SK-N-SH treated with all-trans-retinoic acid at 6 μM for 48 hours (cell line): ENCODE data around the gene LPIN1.

ENCODE experiments used
- ATAC-seq: fragments of 200-7000 bp; cut with Tn5 transposase; 3 replicates; pipeline ENCODE4 v1.9.1; 2020; ENCODE audit warnings: mild to moderate bottlenecking, moderate library complexity
- ARNTL ChIP-seq: fragments of 450-650 bp; formaldehyde crosslinking; IDR thresholded peaks from 2 replicates; pipeline ENCODE4 v1.5.0; 2020; ENCODE audit warnings: low read depth, mild to moderate bottlenecking, moderate library complexity, borderline replicate concordance
- BACH2 ChIP-seq: fragments of 250-450 bp; sonication (Bioruptor Pico); IDR thresholded peaks from 2 replicates; pipeline ENCODE4 v1.9.0; 2021; ENCODE audit warnings: mild to moderate bottlenecking, borderline replicate concordance
- CREB5 ChIP-seq: fragments of 250-450 bp; sonication (Bioruptor Pico); IDR thresholded peaks from 2 replicates; pipeline ENCODE4 v1.5.1; 2020; ENCODE audit warnings: low read depth, mild to moderate bottlenecking, moderate library complexity
- ESRRG ChIP-seq: fragments of 250-450 bp; sonication (Bioruptor Pico); IDR thresholded peaks from 2 replicates; pipeline ENCODE4 v1.6.1; 2021; ENCODE audit warnings: mild to moderate bottlenecking
- ISL1 ChIP-seq: fragments of 250-450 bp; sonication (Bioruptor Pico); IDR thresholded peaks from 2 replicates; pipeline ENCODE4 v2.1.2; 2022; ENCODE audit warnings: mild to moderate bottlenecking, moderate library complexity
- PPARA ChIP-seq: fragments of 250-450 bp; sonication (Bioruptor Pico); IDR thresholded peaks from 2 replicates; pipeline ENCODE4 v1.5.0; 2020; ENCODE audit warnings: mild to moderate bottlenecking, borderline replicate concordance
- TCF4 ChIP-seq: fragments of 250-450 bp; sonication (Bioruptor Pico); IDR thresholded peaks from 2 replicates; pipeline ENCODE4 v1.8.0; 2021; ENCODE audit warnings: mild to moderate bottlenecking, moderate library complexity, borderline replicate concordance
- TOX ChIP-seq: fragments of 250-450 bp; sonication (Bioruptor Pico); IDR thresholded peaks from 2 replicates; pipeline ENCODE4 v1.8.0; 2021; ENCODE audit warnings: mild to moderate bottlenecking, moderate library complexity, borderline replicate concordance
- TSHZ2 ChIP-seq: fragments of 250-450 bp; sonication (Bioruptor Pico); IDR thresholded peaks from 2 replicates; pipeline ENCODE4 v1.5.0; 2020; ENCODE audit warnings: mild to moderate bottlenecking, moderate library complexity
- ZC3H10 ChIP-seq: fragments of 250-450 bp; sonication (Bioruptor Pico); IDR thresholded peaks from 2 replicates; pipeline ENCODE4 v1.5.1; 2021; ENCODE audit warnings: mild to moderate bottlenecking, moderate library complexity
- ZFP3 ChIP-seq: fragments of 250-450 bp; sonication (Bioruptor Pico); IDR thresholded peaks from 2 replicates; pipeline ENCODE4 v1.5.0; 2020; ENCODE audit warnings: mild to moderate bottlenecking, moderate library complexity
- ZNF565 ChIP-seq: fragments of 450-650 bp; formaldehyde crosslinking; conservative IDR thresholded peaks from 2 replicates; pipeline ENCODE4 v1.5.0; 2020; ENCODE audit warnings: low read depth, mild to moderate bottlenecking, moderate library complexity
- ZNF70 ChIP-seq: fragments of 450-650 bp; formaldehyde crosslinking; IDR thresholded peaks from 2 replicates; pipeline ENCODE4 v1.5.0; 2020; ENCODE audit warnings: mild to moderate bottlenecking, moderate library complexity
- ZNF8 ChIP-seq: fragments of 450-650 bp; formaldehyde crosslinking; IDR thresholded peaks from 2 replicates; pipeline ENCODE4 v1.5.0; 2020; ENCODE audit warnings: mild to moderate bottlenecking, moderate library complexity
- TF ChIP-seq, protein P1 (sequence below): fragments of 250-450 bp; sonication (Bioruptor Pico); IDR thresholded peaks from 2 replicates; pipeline ENCODE4 v1.5.1; 2021; ENCODE audit warnings: mild to moderate bottlenecking, moderate library complexity
- TF ChIP-seq, protein P2 (sequence below): fragments of 250-450 bp; sonication (Bioruptor Pico); IDR thresholded peaks from 2 replicates; pipeline ENCODE4 v1.8.0; 2021; ENCODE audit warnings: low read depth, mild to moderate bottlenecking, moderate library complexity, borderline replicate concordance
- TF ChIP-seq, protein P3 (sequence below): fragments of 250-450 bp; sonication (Bioruptor Pico); IDR thresholded peaks from 2 replicates; pipeline ENCODE4 v1.8.0; 2020; ENCODE audit warnings: mild to moderate bottlenecking, moderate library complexity, borderline replicate concordance

LPIN1 gene

DNA sequence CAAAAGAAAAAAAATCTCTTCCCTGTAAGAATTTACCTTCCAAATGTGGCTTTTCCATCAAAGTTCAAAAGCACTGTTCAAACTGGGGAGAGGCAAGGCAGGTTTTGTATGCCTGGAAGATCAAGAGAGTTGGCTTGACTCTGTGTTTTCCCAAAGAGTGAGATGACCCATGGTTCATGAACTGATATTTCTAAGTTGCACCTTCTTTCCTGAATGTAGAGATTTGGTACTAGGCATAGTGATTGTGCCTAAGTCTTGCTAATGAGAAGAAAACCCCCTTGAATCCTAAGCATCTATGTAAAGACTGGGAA is 23.4 kb upstream of the LPIN1 start:
- no peak for TF ChIP-seq ZC3H10 (CRISPR knock-in tag)
- no peak for TF ChIP-seq BACH2 (CRISPR knock-in tag)
- TF ChIP-seq TOX (CRISPR knock-in tag): no peak
- no peak for TF ChIP-seq ZNF8 (CRISPR knock-in tag)
- TF ChIP-seq ESRRG (CRISPR knock-in tag): no peak
- no peak for TF ChIP-seq CREB5
- TF ChIP-seq ARNTL (CRISPR knock-in tag): no peak
- TF ChIP-seq TCF4: no peak
- no peak for TF ChIP-seq PPARA (CRISPR knock-in tag)
- TF ChIP-seq, protein P1, sequence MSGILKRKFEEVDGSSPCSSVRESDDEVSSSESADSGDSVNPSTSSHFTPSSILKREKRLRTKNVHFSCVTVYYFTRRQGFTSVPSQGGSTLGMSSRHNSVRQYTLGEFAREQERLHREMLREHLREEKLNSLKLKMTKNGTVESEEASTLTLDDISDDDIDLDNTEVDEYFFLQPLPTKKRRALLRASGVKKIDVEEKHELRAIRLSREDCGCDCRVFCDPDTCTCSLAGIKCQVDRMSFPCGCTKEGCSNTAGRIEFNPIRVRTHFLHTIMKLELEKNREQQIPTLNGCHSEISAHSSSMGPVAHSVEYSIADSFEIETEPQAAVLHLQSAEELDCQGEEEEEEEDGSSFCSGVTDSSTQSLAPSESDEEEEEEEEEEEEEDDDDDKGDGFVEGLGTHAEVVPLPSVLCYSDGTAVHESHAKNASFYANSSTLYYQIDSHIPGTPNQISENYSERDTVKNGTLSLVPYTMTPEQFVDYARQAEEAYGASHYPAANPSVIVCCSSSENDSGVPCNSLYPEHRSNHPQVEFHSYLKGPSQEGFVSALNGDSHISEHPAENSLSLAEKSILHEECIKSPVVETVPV (CRISPR knock-in tag): no peak
- TF ChIP-seq, protein P2, sequence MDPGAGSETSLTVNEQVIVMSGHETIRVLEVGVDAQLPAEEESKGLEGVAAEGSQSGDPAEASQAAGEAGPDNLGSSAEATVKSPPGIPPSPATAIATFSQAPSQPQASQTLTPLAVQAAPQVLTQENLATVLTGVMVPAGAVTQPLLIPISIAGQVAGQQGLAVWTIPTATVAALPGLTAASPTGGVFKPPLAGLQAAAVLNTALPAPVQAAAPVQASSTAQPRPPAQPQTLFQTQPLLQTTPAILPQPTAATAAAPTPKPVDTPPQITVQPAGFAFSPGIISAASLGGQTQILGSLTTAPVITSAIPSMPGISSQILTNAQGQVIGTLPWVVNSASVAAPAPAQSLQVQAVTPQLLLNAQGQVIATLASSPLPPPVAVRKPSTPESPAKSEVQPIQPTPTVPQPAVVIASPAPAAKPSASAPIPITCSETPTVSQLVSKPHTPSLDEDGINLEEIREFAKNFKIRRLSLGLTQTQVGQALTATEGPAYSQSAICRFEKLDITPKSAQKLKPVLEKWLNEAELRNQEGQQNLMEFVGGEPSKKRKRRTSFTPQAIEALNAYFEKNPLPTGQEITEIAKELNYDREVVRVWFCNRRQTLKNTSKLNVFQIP (CRISPR knock-in tag): no peak
- no peak for ATAC-seq

DNA sequence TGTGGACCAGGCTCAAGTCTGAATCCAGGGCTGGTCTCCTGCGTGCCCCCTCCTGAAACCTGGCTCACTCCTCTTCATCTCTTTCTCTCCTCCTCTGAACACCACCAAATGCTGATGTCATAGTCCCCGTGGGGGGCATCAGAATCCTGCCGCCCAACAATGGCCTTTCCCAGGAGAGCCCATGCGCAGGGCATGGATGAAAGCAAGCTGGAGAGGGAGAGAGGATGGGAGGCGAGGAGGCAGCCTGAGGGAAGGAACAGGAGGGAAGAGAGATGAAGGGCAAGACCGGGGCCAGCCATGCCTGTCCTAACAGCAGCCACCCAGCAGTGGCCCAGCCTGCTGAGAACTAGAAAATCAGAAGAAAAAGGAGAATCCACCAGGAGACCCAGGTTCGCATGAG is 22.3 kb upstream of the LPIN1 start:
- TF ChIP-seq ZFP3 (CRISPR knock-in tag): no peak
- TF ChIP-seq ZNF8 (CRISPR knock-in tag): no peak
- TF ChIP-seq, protein P1 (CRISPR knock-in tag): no peak
- TF ChIP-seq, protein P2 (CRISPR knock-in tag): no peak
- TF ChIP-seq, protein P3, sequence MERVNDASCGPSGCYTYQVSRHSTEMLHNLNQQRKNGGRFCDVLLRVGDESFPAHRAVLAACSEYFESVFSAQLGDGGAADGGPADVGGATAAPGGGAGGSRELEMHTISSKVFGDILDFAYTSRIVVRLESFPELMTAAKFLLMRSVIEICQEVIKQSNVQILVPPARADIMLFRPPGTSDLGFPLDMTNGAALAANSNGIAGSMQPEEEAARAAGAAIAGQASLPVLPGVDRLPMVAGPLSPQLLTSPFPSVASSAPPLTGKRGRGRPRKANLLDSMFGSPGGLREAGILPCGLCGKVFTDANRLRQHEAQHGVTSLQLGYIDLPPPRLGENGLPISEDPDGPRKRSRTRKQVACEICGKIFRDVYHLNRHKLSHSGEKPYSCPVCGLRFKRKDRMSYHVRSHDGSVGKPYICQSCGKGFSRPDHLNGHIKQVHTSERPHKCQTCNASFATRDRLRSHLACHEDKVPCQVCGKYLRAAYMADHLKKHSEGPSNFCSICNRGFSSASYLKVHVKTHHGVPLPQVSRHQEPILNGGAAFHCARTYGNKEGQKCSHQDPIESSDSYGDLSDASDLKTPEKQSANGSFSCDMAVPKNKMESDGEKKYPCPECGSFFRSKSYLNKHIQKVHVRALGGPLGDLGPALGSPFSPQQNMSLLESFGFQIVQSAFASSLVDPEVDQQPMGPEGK (CRISPR knock-in tag): no peak
- TF ChIP-seq BACH2 (CRISPR knock-in tag): no peak
- no peak for TF ChIP-seq ZNF70 (CRISPR knock-in tag)
- no peak for TF ChIP-seq ZC3H10 (CRISPR knock-in tag)
- TF ChIP-seq ISL1 (CRISPR knock-in tag): no peak
- TF ChIP-seq ZNF565 (CRISPR knock-in tag): no peak
- TF ChIP-seq CREB5: no peak
- no peak for TF ChIP-seq TSHZ2 (CRISPR knock-in tag)
- no peak for ATAC-seq
